Measurements from ENCODE around the gene ISM1. TPM values are rescaled to one million over a fixed set of nuclear protein-coding genes. Genes with fewer than 3 reads are reported as not detected.
A peak's percentile ranks its signal among the peaks of the same experiment; 100 is the strongest.

Gene ISM1
- total and polyA plus RNA-seq, 12 donors = 0.54 to 1.7 (median 1.0) TPM

- intact Hi-C loops (cut with DNase I) = loop anchor here in 5 of 10 donors (5.0 to 10.0 kb wide), 5 partner anchors 77 to 329 kb away; partner anchors contain the start of gene ISM1 (in 1 of the 5)
- ATAC-seq (no peak), DNase-seq (no peak)
- H3K4me1 ChIP-seq = no peaks in the 10 kb centered on the region
- no peak overlapping the region for H3K4me3 ChIP-seq
- H3K9me3 ChIP-seq = peaks cover 0 to 7% (median 0%) of the 10 kb centered on the region in 11 donors
- H3K27me3 ChIP-seq = no peaks in the 10 kb centered on the region
- no peak for TF ChIP-seq CTCF (IDR thresholded peaks at IDR 0.05)
- H3K36me3 ChIP-seq = no peaks in the 10 kb centered on the region
- H3K27ac ChIP-seq = no peak overlapping the region
- 95 to 98% methylated on average over 2 of the region's 2 CpGs for WGBS, 2 donors
These were observed 80.5 kb downstream of the ISM1 start for GRCh38 chr20:13301596-13301995.

GRCh38 chr20:13302647-13303450, 81.8 kb downstream of the ISM1 start:
- intact Hi-C loops (cut with DNase I) = loop anchor here in 8 of 10 donors (2.0 to 10.0 kb wide), 7 partner anchors 78 to 331 kb away; partner anchors contain the start of gene ISM1 (in 1 of the 8)

GRCh38 chr20:13305284-13305683, 84.2 kb downstream of the ISM1 start:
- H3K4me1 ChIP-seq = no peaks in the 10 kb centered on the region
- H3K27ac ChIP-seq = no peak overlapping the region
- ATAC-seq (no peak), DNase-seq (no peak)
- peaks cover 0 to 7% (median 0%) of the 10 kb centered on the region in 11 donors for H3K9me3 ChIP-seq
- intact Hi-C loops (cut with DNase I) = loop anchor here in 4 of 10 donors (2.0 to 10.0 kb wide), 4 partner anchors 80 to 190 kb away; partner anchors contain the start of gene ISM1 (in 1 of the 4)
- 81 to 84% methylated on average over 6 of the region's 6 CpGs for WGBS, 2 donors
- H3K27me3 ChIP-seq = no peaks in the 10 kb centered on the region
- no peak overlapping the region for H3K4me3 ChIP-seq
- no peak for TF ChIP-seq CTCF (IDR thresholded peaks at IDR 0.05)
- H3K36me3 ChIP-seq = no peaks in the 10 kb centered on the region

More at GRCh38 chr20:13302647-13303450, 81.8 kb downstream of the ISM1 start:
- Histone ChIP-seq H3K4me3 (no peak overlapping the region), H3K4me1 (no peaks in the 10 kb centered on the region), H3K27me3 (no peaks in the 10 kb centered on the region), H3K9me3 (peaks cover 0 to 7% (median 0%) of the 10 kb centered on the region in 11 donors), H3K27ac (no peak overlapping the region), H3K36me3 (no peaks in the 10 kb centered on the region)
- WGBS, 2 donors = 65% methylated on average over 9 of the region's 9 CpGs
- TF ChIP-seq CTCF (IDR thresholded peaks at IDR 0.05) = peak; percentile 44 to 70 (median 59)
- no peak for DNase-seq
- peak in 5 of 8 donors; percentile 41 to 61 (median 50) for ATAC-seq

- H3K27me3 ChIP-seq = no peaks in the 10 kb centered on the region
- peaks cover 0 to 7% (median 0%) of the 10 kb centered on the region in 11 donors for H3K9me3 ChIP-seq
- H3K4me3 ChIP-seq = no peak overlapping the region
- no peak for TF ChIP-seq CTCF (IDR thresholded peaks at IDR 0.05)
- no peaks in the 10 kb centered on the region for H3K4me1 ChIP-seq
- no peak for ATAC-seq
- H3K36me3 ChIP-seq = no peaks in the 10 kb centered on the region
- intact Hi-C loops (cut with DNase I) = loop anchor here in 3 of 10 donors (10.0 kb wide), 3 partner anchors 83 to 193 kb away; partner anchors contain the start of gene ISM1 (in 1 of the 3)
- no peak for DNase-seq
- H3K27ac ChIP-seq = no peak overlapping the region
- WGBS, 2 donors = 88 to 93% methylated on average over 9 of the region's 9 CpGs
These were observed 86.6 kb downstream of the ISM1 start for GRCh38 chr20:13307562-13308163.
